ENCODE data around the gene UBL3. TPM values are rescaled to one million over a fixed set of nuclear protein-coding genes. Genes with fewer than 3 reads are reported as not detected.

UBL3 gene
- total and polyA plus RNA-seq, 10 of the 15 experiments (the other 5 are each of a cell fraction or from before 2014, with no cell fraction given) = 5.5 to 13.7 (median 10.6) TPM

DNA sequence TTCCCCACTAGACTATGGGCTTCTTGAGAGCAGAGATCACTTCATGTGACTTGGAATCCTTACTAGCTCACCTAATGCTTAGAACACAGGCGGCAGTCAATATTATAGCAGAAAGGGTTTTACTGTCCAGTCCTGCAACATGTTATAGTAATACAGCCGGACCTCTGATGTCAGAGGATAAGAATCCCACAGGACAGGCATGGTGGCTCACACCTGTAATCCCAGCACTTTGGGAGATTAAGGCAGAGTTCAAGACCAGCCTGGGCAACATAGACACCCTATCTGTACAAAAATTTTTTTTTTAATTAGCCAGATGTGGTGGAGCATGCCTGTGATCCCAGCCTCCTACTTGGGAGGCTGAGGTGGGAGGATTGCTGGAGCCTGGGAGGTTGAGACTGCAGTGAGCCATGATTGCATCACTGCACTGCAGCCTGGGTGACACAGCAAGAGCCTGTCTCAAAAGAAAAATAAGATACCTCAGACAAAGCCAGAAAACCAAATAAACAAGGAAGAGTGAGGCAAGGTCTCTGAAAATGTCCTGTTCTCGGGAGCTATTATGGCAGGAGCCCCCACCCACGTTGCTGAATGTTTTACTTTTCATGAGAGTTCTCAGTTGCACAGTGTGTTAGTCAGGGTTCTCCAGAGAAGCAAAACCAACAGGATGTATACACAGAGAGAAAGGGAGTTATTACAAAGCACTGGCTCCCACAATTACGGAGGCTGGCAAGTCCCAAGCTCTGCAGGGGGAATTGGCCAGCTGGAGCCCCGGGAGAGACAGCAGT lies 100.8 kb downstream of the UBL3 start (continued):
- TF ChIP-seq, protein P1, sequence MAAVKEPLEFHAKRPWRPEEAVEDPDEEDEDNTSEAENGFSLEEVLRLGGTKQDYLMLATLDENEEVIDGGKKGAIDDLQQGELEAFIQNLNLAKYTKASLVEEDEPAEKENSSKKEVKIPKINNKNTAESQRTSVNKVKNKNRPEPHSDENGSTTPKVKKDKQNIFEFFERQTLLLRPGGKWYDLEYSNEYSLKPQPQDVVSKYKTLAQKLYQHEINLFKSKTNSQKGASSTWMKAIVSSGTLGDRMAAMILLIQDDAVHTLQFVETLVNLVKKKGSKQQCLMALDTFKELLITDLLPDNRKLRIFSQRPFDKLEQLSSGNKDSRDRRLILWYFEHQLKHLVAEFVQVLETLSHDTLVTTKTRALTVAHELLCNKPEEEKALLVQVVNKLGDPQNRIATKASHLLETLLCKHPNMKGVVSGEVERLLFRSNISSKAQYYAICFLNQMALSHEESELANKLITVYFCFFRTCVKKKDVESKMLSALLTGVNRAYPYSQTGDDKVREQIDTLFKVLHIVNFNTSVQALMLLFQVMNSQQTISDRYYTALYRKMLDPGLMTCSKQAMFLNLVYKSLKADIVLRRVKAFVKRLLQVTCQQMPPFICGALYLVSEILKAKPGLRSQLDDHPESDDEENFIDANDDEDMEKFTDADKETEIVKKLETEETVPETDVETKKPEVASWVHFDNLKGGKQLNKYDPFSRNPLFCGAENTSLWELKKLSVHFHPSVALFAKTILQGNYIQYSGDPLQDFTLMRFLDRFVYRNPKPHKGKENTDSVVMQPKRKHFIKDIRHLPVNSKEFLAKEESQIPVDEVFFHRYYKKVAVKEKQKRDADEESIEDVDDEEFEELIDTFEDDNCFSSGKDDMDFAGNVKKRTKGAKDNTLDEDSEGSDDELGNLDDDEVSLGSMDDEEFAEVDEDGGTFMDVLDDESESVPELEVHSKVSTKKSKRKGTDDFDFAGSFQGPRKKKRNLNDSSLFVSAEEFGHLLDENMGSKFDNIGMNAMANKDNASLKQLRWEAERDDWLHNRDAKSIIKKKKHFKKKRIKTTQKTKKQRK (IDR thresholded peaks at IDR 0.05; ENCODE audit: low read depth, low read length) = no peak
- no peak for TF ChIP-seq CBX5 (IDR thresholded peaks at IDR 0.05; ENCODE audit: low read depth)

DNA sequence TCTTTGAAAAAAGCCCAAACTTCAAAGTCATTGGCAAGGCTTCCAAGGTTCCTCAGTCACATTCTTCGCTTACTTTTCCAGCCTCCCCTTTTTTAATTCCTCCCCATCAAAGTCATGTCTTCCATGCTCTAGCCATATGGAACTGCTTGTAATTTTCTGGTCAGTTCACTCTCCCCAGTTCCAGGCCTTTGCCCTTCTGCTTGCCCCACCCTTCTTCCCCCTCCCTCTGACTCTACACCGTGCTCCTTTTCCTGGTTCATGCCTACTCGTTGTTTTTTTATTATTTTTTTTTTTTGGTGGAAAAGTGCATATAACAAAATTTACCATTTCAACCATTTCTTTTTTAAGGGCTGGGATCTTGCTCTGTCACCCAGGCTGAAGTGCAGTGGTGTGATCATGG lies 102.3 kb downstream of the UBL3 start:
- Histone ChIP-seq H3K4me2 (ENCODE audit: control insufficient read depth, insufficient read depth) (no peak overlapping the region), H4K20me1 (ENCODE audit: control insufficient read depth, insufficient read depth) (no peaks in the 10 kb centered on the region), H3K36me3 (ENCODE audit: control insufficient read depth in 2 of 2, insufficient read depth in 2 of 2, low read length in 1 of 2) (no peaks in the 10 kb centered on the region), H3K27ac (ENCODE audit: control insufficient read depth, insufficient read depth) (no peak overlapping the region), H3K27me3 (replicated peaks in 1 of 2; ENCODE audit: control insufficient read depth in 2 of 2, insufficient read depth in 2 of 2, low read length in 1 of 2) (0 out of 4 replicates have a peak, but pooled peaks cover 0 to 3% of the 10 kb centered on the region in 2 experiments), H3K4me3 (no peak overlapping the region), H3K79me2 (ENCODE audit: control insufficient read depth, insufficient read depth, low read length) (no peaks in the 10 kb centered on the region), H3K4me1 (ENCODE audit: control insufficient read depth, insufficient read depth, low read length) (no peaks in the 10 kb centered on the region; the same call in 1 of the 2 replicates), H3K9me3 (replicated peaks; ENCODE audit: control insufficient read depth, insufficient read depth, low read length) (no peaks in the 10 kb centered on the region), H3K9ac (ENCODE audit: control insufficient read depth, insufficient read depth, low read length) (no peak overlapping the region), H2AFZ (ENCODE audit: control insufficient read depth, low read depth, low read length) (no peak overlapping the region)
- BruUV-seq (replicated peaks) = no TSS peak
- DNase-seq (ENCODE audit: low read depth, low spot score) = no peak
- CTCF ChIA-PET = no interaction called here
- RAD21 ChIA-PET (ENCODE audit: unreplicated experiment) = no interaction called here
- ATAC-seq = no peak
- no peak for FAIRE-seq
- POLR2A ChIA-PET = no interaction called here
- TF ChIP-seq, protein P2, sequence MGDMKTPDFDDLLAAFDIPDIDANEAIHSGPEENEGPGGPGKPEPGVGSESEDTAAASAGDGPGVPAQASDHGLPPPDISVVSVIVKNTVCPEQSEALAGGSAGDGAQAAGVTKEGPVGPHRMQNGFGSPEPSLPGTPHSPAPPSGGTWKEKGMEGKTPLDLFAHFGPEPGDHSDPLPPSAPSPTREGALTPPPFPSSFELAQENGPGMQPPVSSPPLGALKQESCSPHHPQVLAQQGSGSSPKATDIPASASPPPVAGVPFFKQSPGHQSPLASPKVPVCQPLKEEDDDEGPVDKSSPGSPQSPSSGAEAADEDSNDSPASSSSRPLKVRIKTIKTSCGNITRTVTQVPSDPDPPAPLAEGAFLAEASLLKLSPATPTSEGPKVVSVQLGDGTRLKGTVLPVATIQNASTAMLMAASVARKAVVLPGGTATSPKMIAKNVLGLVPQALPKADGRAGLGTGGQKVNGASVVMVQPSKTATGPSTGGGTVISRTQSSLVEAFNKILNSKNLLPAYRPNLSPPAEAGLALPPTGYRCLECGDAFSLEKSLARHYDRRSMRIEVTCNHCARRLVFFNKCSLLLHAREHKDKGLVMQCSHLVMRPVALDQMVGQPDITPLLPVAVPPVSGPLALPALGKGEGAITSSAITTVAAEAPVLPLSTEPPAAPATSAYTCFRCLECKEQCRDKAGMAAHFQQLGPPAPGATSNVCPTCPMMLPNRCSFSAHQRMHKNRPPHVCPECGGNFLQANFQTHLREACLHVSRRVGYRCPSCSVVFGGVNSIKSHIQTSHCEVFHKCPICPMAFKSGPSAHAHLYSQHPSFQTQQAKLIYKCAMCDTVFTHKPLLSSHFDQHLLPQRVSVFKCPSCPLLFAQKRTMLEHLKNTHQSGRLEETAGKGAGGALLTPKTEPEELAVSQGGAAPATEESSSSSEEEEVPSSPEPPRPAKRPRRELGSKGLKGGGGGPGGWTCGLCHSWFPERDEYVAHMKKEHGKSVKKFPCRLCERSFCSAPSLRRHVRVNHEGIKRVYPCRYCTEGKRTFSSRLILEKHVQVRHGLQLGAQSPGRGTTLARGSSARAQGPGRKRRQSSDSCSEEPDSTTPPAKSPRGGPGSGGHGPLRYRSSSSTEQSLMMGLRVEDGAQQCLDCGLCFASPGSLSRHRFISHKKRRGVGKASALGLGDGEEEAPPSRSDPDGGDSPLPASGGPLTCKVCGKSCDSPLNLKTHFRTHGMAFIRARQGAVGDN (IDR thresholded peaks at IDR 0.05) = no peak
- TF ChIP-seq MEF2B (IDR thresholded peaks at IDR 0.05; ENCODE audit: partially characterized antibody, poor library complexity, severe bottlenecking) (no peak), MYC (IDR thresholded peaks at IDR 0.05; ENCODE audit: insufficient read depth, insufficient read length, insufficient replicate concordance, low read length, severe bottlenecking) (no peak), TARDBP (IDR thresholded peaks at IDR 0.05; ENCODE audit: borderline replicate concordance) (no peak)
- TF ChIP-seq, protein P3, sequence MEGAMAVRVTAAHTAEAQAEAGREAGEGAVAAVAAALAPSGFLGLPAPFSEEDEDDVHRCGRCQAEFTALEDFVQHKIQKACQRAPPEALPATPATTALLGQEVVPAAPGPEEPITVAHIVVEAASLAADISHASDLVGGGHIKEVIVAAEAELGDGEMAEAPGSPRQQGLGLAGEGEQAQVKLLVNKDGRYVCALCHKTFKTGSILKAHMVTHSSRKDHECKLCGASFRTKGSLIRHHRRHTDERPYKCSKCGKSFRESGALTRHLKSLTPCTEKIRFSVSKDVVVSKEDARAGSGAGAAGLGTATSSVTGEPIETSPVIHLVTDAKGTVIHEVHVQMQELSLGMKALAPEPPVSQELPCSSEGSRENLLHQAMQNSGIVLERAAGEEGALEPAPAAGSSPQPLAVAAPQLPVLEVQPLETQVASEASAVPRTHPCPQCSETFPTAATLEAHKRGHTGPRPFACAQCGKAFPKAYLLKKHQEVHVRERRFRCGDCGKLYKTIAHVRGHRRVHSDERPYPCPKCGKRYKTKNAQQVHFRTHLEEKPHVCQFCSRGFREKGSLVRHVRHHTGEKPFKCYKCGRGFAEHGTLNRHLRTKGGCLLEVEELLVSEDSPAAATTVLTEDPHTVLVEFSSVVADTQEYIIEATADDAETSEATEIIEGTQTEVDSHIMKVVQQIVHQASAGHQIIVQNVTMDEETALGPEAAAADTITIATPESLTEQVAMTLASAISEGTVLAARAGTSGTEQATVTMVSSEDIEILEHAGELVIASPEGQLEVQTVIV (IDR thresholded peaks at IDR 0.05; ENCODE audit: borderline replicate concordance, partially characterized antibody) = no peak
- intact Hi-C loops (cut with micrococcal nuclease; ENCODE audit: unreplicated experiment) = no loop called here
- SMC1A ChIA-PET (ENCODE audit: uncharacterized antibody, unreplicated experiment) = no interaction called here
- WGBS (ENCODE audit: insufficient coverage, insufficient replicate concordance, low lambda C conversion rate, missing lambda C conversion rate) = 38% methylated on average over 3 of the region's 3 CpGs
- in situ Hi-C loops (cut with MboI) = no loop called here
